Parathyroid adenoma (tissue), 2 donors: ENCODE data around the gene GPR137.

Experiments used
- H2AFZ ChIP-seq: fragments of 300-600 bp; sonication (generic); one replicate; pipeline ENCODE4 v1.7.0; 2017; ENCODE audit warnings: antibody characterized with exemption, mild to moderate bottlenecking
- H3K27ac ChIP-seq: fragments of 300-600 bp; sonication (generic); one replicate; pipeline ENCODE4 v1.7.0; 2017
- H3K27me3 ChIP-seq: fragments of 300-600 bp; sonication (generic); one replicate; pipeline ENCODE4 v1.7.0; 2017; ENCODE audit warnings: low read length; ENCODE audit not compliant: control insufficient read depth, insufficient read depth
- H3K36me3 ChIP-seq: fragments of 300-600 bp; sonication (generic); one replicate; pipeline ENCODE4 v1.7.0; 2017; ENCODE audit warnings: low read length; ENCODE audit not compliant: control insufficient read depth, insufficient read depth
- H3K4me1 ChIP-seq: fragments of 300-600 bp; sonication (generic); one replicate; pipeline ENCODE4 v1.7.0; 2017; ENCODE audit warnings: control low read depth
- H3K4me2 ChIP-seq: fragments of 300-600 bp; sonication (generic); one replicate; pipeline ENCODE4 v1.7.0; 2017; ENCODE audit warnings: low read length
- H3K4me3 ChIP-seq: fragments of 300-600 bp; sonication (generic); one replicate; pipeline ENCODE4 v1.7.0; 2017; ENCODE audit warnings: low read depth, low read length
- H3K79me2 ChIP-seq: fragments of 300-600 bp; sonication (generic); one replicate; pipeline ENCODE4 v1.7.0; 2017; ENCODE audit warnings: control low read depth
- H3K9ac ChIP-seq: fragments of 300-600 bp; sonication (generic); one replicate; pipeline ENCODE4 v1.7.0; 2017; ENCODE audit warnings: mild to moderate bottlenecking
- H3K9me3 ChIP-seq: fragments of 300-600 bp; sonication (generic); one replicate; pipeline ENCODE4 v1.7.0; 2017; ENCODE audit warnings: low read length; ENCODE audit not compliant: control insufficient read depth
- CTCF ChIP-seq: fragments of 300-600 bp; sonication (generic); IDR thresholded peaks from one replicate; pipeline ENCODE4 v1.7.0; 2017; ENCODE audit warnings: antibody characterized with exemption, mild to moderate bottlenecking
- donor health status: primary hyperparathyroidism.

Gene GPR137

GRCh38 chr11:64263021-64263946 is 22.4 kb upstream of the GPR137 start:
- no peaks in the 10 kb centered on the region for H3K27me3 ChIP-seq
- no peak for TF ChIP-seq CTCF
- H3K79me2 ChIP-seq, result no peaks in the 10 kb centered on the region
- H3K4me2 ChIP-seq, result no peak overlapping the region
- no peak overlapping the region for H3K27ac ChIP-seq
- H3K9me3 ChIP-seq, result no peaks in the 10 kb centered on the region
- no peak overlapping the region for H2AFZ ChIP-seq
- H3K9ac ChIP-seq, result no peak overlapping the region
- no peaks in the 10 kb centered on the region for H3K36me3 ChIP-seq
- no peak overlapping the region for H3K4me3 ChIP-seq
- peaks cover 7% of the 10 kb centered on the region for H3K4me1 ChIP-seq

- no peaks in the 10 kb centered on the region for H3K36me3 ChIP-seq
Measured at GRCh38 chr11:64263947-64264317, 21.7 kb upstream of the GPR137 start.

GRCh38 chr11:64264371-64264852 is 21.2 kb upstream of the GPR137 start:
- H2AFZ ChIP-seq, result no peak overlapping the region
- no peaks in the 10 kb centered on the region for H3K36me3 ChIP-seq
- no peak overlapping the region for H3K27ac ChIP-seq
- H3K9ac ChIP-seq, result no peak overlapping the region
- H3K79me2 ChIP-seq, result no peaks in the 10 kb centered on the region
- no peaks in the 10 kb centered on the region for H3K27me3 ChIP-seq
- peaks cover 10% of the 10 kb centered on the region for H3K4me1 ChIP-seq
- no peak for TF ChIP-seq CTCF
- no peaks in the 10 kb centered on the region for H3K9me3 ChIP-seq
- H3K4me3 ChIP-seq, result no peak overlapping the region
- no peak overlapping the region for H3K4me2 ChIP-seq

More at GRCh38 chr11:64263947-64264317, 21.7 kb upstream of the GPR137 start:
- H2AFZ ChIP-seq, result no peak overlapping the region
- no peak overlapping the region for H3K9ac ChIP-seq
- H3K4me2 ChIP-seq, result no peak overlapping the region
- no peak for TF ChIP-seq CTCF
- no peaks in the 10 kb centered on the region for H3K27me3 ChIP-seq
- no peak overlapping the region for H3K4me3 ChIP-seq
- no peaks in the 10 kb centered on the region for H3K79me2 ChIP-seq
- H3K4me1 ChIP-seq, result peaks cover 9% of the 10 kb centered on the region
- no peaks in the 10 kb centered on the region for H3K9me3 ChIP-seq
- H3K27ac ChIP-seq, result no peak overlapping the region

- Histone ChIP-seq H3K4me1 (peaks cover 10% of the 10 kb centered on the region), H3K4me2 (no peak overlapping the region), H3K9me3 (no peaks in the 10 kb centered on the region), H3K79me2 (no peaks in the 10 kb centered on the region), H3K4me3 (no peak overlapping the region), H3K36me3 (no peaks in the 10 kb centered on the region), H3K27me3 (no peaks in the 10 kb centered on the region), H3K9ac (no peak overlapping the region), H3K27ac (no peak overlapping the region), H2AFZ (no peak overlapping the region)
- no peak for TF ChIP-seq CTCF
Measured at GRCh38 chr11:64265176-64266160, 20.2 kb upstream of the GPR137 start.
